HG02973 (cell line): Measurements from ENCODE around the gene APLN.

Experiments
- ATAC-seq: cut with Tn5 transposase; IDR thresholded peaks from one replicate; pipeline ENCODE4 v1.9.1; 2021; ENCODE audit warnings: moderate library complexity; ENCODE audit not compliant: unreplicated experiment

The APLN gene

DNA sequence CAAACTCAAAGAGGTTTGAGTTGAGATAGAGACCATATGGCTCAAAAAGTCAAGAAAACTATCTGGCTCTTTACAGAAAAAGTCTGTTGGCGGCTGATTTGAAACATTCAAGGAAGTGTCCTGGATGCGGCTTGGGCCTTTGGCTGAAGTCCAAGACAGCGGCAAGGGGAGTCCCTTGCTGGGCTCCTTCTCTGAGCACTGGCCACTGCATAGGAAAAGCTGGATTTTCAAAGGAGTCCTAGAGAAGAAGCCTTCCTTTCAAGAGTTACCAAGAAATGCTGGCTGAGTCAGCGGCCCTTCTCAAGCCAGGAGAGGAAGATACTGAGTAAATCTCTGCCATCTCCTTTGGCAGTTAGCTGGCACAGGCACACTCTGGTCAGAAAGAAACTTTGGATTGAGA lies 12.1 kb downstream of the APLN start:
- no peak for ATAC-seq

DNA sequence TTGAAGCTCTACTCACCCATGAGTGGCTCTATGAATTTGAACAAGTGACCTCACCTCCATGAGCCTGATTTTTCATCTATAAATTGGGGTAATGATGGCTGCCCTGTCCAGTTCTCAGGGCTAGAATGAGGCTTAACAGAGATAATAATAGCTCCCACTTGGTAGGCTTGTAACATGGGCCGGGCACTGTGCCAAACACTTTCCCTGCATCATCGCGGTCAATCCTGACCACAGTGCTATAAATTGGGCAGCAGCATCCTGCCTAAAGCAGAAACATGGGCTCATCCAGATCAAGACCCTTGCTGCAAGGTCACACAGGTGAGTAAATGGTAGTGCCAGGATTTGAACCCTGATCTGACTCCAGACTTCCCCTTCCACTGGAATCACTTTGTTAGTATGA lies 12.8 kb downstream of the APLN start:
- no peak for ATAC-seq

DNA sequence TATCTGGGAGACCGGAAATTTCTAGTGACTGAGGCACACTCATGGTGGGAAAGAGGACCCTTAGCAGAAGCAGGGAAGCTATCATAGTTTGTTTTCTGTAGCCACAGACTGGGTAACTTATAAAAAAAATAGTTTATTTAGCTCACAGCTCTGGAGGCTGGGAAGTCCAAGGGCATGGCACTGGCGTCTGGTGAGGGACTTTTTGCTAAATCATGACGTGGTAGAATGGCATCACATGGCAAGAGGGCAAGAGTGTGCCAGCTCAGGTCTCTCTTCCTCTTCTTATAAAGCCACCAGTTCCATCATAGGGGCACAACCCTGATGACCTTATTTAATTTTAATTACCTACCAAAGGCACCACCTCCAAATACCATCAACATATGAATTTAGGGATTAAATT lies 13.3 kb downstream of the APLN start:
- ATAC-seq: no peak

GRCh38 chrX:129640737-129641136 lies 14.0 kb downstream of the APLN start:
- no peak for ATAC-seq

GRCh38 chrX:129638917-129639316 lies 15.8 kb downstream of the APLN start:
- no peak for ATAC-seq

DNA sequence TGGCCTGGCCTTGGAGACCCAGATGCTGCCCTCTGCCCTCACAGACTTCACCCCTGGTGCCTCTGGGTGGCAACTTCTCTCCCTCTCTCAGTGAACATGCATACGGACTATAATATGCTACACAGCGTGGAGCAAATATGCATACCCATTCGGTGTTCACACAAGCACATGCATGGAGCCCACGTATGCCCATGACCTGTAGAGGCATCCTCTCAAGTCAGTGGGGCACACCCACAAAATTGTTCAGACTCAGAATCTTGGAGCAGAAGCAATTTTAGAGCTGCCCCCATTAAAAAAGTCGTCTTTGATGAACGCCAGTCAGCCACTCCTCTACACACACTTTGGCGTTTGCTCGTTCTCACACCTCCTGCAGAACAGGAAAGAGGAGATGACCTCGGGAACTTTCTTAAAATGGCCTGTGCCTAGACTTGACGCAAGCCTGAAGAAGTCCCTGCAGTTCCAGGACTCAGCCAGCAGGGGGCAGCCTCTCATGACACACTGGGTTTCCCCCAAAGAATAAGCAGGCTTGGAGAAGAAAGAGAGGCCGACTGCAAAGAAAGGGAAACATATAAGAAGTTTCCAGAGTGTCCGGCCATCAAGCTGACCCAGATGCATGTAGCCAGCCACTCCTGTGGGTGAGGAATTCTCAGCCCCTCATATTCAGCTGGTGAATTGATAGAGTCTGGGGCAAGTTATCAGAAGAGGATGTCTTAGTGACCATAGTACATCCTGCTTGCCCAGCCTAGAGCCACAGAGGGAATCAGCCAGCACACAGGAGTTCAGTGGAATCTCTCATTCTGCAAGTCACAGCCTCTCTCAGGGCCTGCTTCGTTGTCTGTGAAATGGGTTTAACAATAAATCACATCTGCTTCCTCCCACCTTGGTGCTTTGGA lies 17.3 kb downstream of the APLN start:
- ATAC-seq: no peak

DNA sequence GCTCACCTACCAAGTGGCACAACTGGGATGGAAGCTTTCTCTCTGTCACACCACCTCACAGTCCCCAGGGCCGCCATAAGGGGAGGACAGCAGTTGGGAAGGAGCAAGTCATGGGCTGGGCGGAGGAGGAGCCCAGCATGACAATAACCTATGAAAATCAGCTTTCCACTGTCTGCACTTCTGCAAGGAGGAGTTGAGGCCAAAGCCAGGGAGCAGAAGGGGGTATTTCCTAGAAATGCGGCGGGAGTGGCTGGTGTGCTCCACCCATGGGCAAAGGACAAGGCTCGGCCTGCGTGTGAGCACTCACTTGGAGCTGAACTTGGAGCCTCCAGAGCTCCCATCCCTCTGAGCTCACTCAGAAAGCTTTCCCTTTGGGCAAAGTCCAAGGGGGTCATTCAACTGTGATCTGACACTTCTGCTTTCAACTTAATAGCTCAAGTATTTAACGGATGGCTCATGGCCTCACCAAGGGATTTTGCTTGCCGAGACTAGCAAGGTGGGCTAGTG lies 18.5 kb downstream of the APLN start:
- ATAC-seq: no peak

DNA sequence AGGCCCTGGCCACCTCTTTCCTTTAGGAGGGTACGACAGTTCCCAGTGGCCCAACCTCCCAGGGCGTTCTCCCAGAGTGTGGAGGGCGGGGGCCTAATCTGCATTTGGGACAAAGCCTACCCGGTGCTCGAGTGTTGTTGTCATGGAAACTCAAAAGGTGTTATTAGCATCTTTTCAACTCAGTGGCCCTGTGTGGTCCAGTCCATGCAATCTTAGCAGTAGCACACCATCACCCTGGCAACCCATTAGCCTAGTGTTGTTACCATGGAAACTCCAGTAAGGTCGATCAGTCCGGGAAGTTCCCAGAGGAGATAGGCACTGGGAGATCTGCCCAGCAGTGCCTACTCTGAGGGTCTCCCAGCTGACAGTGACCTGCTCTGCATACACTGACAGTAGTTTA lies 20.2 kb downstream of the APLN start:
- ATAC-seq: no peak

DNA sequence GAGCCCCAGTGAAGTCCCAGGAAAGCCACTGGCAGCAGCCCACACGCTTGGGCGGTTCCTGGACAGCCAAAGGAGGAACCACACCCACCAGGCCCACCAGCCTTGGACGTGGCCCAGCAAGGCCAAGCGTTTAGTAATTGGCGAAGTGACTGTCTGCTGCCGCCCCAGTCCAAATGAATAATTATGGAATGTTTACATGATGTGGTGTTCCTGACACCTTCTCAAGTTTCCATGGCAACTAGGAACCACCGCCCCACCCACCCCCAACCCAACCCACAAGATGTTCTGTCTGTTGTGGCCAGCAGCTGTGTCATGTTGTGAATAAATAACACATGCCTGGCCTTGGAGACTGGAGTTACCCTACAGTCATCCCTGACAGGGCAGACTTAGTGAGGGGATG lies 22.3 kb downstream of the APLN start:
- ATAC-seq: no peak

DNA sequence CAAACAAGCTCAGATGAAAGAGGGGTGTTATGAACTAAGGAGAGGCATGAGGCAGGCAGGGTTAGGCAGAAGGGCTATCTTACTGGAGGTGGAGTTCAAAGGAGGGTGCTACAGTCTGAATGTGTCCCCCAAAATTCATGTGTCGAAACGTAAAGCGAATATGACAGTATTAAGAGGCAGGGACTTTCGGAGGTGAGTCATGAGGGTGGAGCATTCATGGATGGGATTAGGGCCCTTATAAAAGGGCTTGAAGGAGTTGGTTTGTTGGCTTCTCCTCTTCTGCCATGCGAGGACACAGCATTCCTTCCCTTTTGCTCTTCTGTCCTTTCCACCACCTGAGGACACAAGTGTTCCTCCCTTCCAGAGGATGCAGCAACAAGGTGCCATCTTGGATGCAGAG lies 22.9 kb downstream of the APLN start:
- ATAC-seq: no peak

GRCh38 chrX:129629837-129630236 lies 24.9 kb downstream of the APLN start:
- ATAC-seq: no peak

- ATAC-seq: no peak
Observed at GRCh38 chrX:129626026-129626425, 28.7 kb downstream of the APLN start.

DNA sequence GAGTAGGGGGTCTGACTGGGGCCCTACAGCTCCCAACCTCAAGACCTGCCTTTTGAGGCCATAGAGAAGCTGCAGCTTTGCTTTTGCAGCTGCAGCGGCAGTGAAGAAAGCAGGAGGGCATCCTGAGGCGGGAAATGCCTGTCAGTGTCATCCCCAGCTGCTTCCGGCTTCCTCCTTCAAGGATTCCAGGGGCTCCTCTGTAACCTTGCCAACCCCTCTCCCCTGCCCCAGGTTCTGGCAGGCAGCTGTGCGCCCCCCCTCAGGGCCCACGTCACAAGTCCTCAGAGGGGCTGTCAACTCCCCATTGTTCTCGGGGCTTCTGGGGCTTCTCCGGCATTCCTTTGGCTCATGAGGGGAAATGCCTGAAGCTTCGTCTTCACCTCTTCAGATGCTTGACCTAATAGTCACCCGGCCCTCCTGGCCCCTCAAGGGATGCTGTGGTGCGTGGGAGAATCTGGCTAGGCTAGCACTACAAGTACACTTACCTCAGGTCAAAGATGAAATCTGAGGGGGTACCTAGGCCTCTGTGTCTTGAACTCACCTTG lies 31.9 kb downstream of the APLN start:
- no peak for ATAC-seq

- no peak for ATAC-seq
Observed at GRCh38 chrX:129618997-129619396, 35.8 kb downstream of the APLN start.

- ATAC-seq: no peak
Observed at GRCh38 chrX:129617420-129617819, 37.3 kb downstream of the APLN start.

DNA sequence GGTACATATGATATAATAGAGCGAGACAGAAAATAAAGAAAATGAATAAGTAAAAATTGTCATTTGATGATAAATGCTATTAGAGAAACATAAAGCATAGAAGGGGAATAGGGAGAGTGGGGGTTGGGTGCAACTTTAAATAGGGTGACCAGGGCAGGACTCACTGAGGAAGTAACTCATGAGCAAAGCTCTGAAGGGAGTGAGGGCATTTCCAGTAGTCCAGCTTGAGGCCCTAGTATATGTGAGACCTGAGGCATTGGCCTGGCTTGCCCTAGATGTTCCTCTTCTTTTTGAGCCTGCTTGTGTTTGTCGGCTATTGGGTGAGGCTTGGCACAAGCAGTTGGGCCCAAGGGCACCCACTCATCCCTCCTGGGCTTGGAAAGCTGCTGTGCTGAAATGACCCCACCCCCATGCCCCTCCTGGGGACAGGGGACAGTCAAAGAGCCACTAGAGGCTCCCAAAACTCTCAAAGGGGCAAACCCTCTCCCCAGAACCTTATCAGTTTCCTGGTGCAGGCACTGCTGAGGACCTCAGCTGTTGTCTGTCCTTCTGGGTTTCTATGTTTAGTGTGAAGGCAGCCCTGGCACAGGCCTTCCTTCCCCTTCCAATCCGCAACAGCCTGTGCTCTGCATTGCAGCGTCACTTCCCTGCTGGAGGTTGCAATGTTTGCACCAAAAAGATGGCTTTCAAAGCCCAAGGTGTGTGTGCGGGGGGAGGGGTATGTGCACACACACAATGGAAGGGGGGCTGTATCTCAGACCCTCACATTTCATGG lies 40.1 kb downstream of the APLN start:
- ATAC-seq: no peak

GRCh38 chrX:129613596-129613995 lies 41.2 kb downstream of the APLN start:
- no peak for ATAC-seq

GRCh38 chrX:129612396-129612795 lies 42.4 kb downstream of the APLN start:
- no peak for ATAC-seq

GRCh38 chrX:129609395-129609794 lies 45.4 kb downstream of the APLN start:
- no peak for ATAC-seq

DNA sequence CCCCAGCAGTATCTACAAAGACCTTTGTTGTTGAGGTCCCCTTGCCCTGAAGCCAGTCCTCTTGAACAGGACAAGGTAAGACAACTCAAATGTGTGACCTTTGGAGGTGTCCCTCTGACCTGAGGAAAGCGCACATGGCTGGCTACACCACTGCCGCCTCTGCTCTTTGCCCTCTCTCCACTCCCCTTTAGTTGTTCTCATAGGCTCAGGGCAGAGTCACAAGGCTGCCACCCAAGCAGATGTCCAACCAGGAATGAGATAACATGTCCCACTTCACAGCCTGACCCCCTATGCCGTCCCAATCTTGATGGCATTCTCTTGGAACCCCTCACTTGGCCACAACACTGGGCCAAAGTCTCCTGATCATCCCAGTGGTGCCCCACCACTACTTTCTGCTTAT lies 46.3 kb downstream of the APLN start:
- ATAC-seq: no peak

GRCh38 chrX:129606918-129607317 lies 47.8 kb downstream of the APLN start:
- ATAC-seq: no peak

- ATAC-seq: no peak
Observed at GRCh38 chrX:129600981-129601424, 53.8 kb downstream of the APLN start.
